GM12878 (cell line): ENCODE measurements around the gene FBLN7. TPM values are rescaled to one million over a fixed set of nuclear protein-coding genes. Genes with fewer than 3 reads are reported as not detected.

ENCODE experiments used
- ATAC-seq: fragments of 200-7000 bp; cut with Tn5 transposase; 3 replicates; pipeline ENCODE4 v1.9.1; 2020; ENCODE audit warnings: mild to moderate bottlenecking, moderate library complexity
- BruUV-seq: library from RNA; stranded (reverse); fragments of 400-500 nt; replicated peaks from 2 replicates; lab custom pipeline; 2021; lab: Mats Ljungman, UMichigan
- CTCF ChIA-PET: fragments of 300-600 bp; sonication (Branson Sonifier 250); formaldehyde crosslinking; extraction: SDS; loops from one replicate; lab custom pipeline; 2021; ENCODE audit warnings: inconsistent platforms; lab: Yijun Ruan, JAX
- POLR2A ChIA-PET: fragments of 350-600 bp; formaldehyde crosslinking; extraction: SDS; loops from one replicate; lab custom pipeline; 2021; ENCODE audit warnings: inconsistent platforms; lab: Charles Lee
- RAD21 ChIA-PET: fragments of 300-600 bp; sonication (Branson Sonifier 250); formaldehyde crosslinking; loops from one replicate; lab custom pipeline; 2023; ENCODE audit warnings: antibody characterized with exemption; ENCODE audit not compliant: unreplicated experiment; lab: Charles Lee
- SMC1A ChIA-PET: fragments of 300-600 bp; sonication (Branson Sonifier 250); formaldehyde crosslinking; loops from one replicate; lab custom pipeline; 2023; ENCODE audit not compliant: unreplicated experiment, uncharacterized antibody; lab: Charles Lee
- DNase-seq: peaks from one replicate; pipeline ENCODE4 v3.0.0-alpha.2; 2011; ENCODE audit warnings: low read depth, low spot score
- FAIRE-seq: peaks from 3 replicates; lab custom pipeline; 2011; peaks lifted over from hg19 to GRCh38; lab: Jason Lieb, UNC
- H2AFZ ChIP-seq: 2 replicates; pipeline ENCODE4 v1.6.0; 2011; ENCODE audit warnings: low read depth, low read length, control low read depth; ENCODE audit not compliant: control insufficient read depth
- H3K27ac ChIP-seq: 2 replicates; pipeline ENCODE4 v1.5.1; 2011; ENCODE audit warnings: control low read depth; ENCODE audit not compliant: control insufficient read depth, insufficient read depth
- H3K27me3 ChIP-seq, 2 experiments: replicated peaks in 1 of 2; 2 replicates each; pipeline versions ENCODE4 v1.6.0 to v1.6.1; 2011; ENCODE audit warnings: low read length in 1 of 2; ENCODE audit not compliant: control insufficient read depth in 2 of 2, insufficient read depth in 2 of 2
- H3K36me3 ChIP-seq, 2 experiments: 2 replicates each; pipeline ENCODE4 v1.5.1; 2011; ENCODE audit warnings: low read length in 1 of 2; ENCODE audit not compliant: control insufficient read depth in 2 of 2, insufficient read depth in 2 of 2
- H3K4me1 ChIP-seq: 2 replicates; pipeline ENCODE4 v1.6.1; 2011; ENCODE audit warnings: mild to moderate bottlenecking, low read length, moderate library complexity, mixed read lengths; ENCODE audit not compliant: control insufficient read depth, insufficient read depth
- H3K4me2 ChIP-seq: 2 replicates; pipeline ENCODE4 v1.6.0; 2011; ENCODE audit warnings: control low read depth; ENCODE audit not compliant: control insufficient read depth, insufficient read depth
- H3K4me3 ChIP-seq: fragments of 200-600 bp; sonication (generic); 2 replicates; pipeline ENCODE4 v1.5.1; 2016
- H3K79me2 ChIP-seq: 2 replicates; pipeline ENCODE4 v1.6.0; 2011; ENCODE audit warnings: low read length; ENCODE audit not compliant: control insufficient read depth, insufficient read depth
- H3K9ac ChIP-seq: 2 replicates; pipeline ENCODE4 v1.8.0; 2011; ENCODE audit warnings: low read length, control low read depth, mixed read lengths; ENCODE audit not compliant: control insufficient read depth, insufficient read depth
- H3K9me3 ChIP-seq: replicated peaks from 3 replicates; pipeline ENCODE4 v1.5.1; 2011; ENCODE audit warnings: mild to moderate bottlenecking, low read length; ENCODE audit not compliant: control insufficient read depth, insufficient read depth
- H4K20me1 ChIP-seq: 2 replicates; pipeline ENCODE4 v1.6.0; 2011; ENCODE audit not compliant: control insufficient read depth, insufficient read depth
- GATAD2B ChIP-seq: fragments of 450-650 bp; conservative IDR thresholded peaks from 2 replicates; pipeline ENCODE4 v1.6.1; 2017; ENCODE audit warnings: low read depth, mild to moderate bottlenecking, moderate library complexity
- JUND ChIP-seq: IDR thresholded peaks from 2 replicates; pipeline ENCODE4 v1.6.1; 2012; ENCODE audit warnings: low read depth, mild to moderate bottlenecking, low read length, improper control_type of control experiment, moderate library complexity
- KAT2A ChIP-seq: conservative IDR thresholded peaks from 2 replicates; pipeline ENCODE4 v1.6.1; 2011; ENCODE audit warnings: low read depth, low read length; ENCODE audit not compliant: control insufficient read depth
- MYC ChIP-seq: IDR thresholded peaks from 2 replicates; pipeline ENCODE4 v1.6.1; 2011; ENCODE audit warnings: mild to moderate bottlenecking, low read length, moderate library complexity, inconsistent platforms; ENCODE audit not compliant: insufficient read depth, insufficient replicate concordance, insufficient read length, severe bottlenecking
- PAX8 ChIP-seq: fragments of 450-650 bp; IDR thresholded peaks from 2 replicates; pipeline ENCODE4 v1.6.1; 2017; ENCODE audit warnings: mild to moderate bottlenecking, moderate library complexity
- RUNX3 ChIP-seq: IDR thresholded peaks from 2 replicates; pipeline ENCODE4 v1.6.1; 2012; ENCODE audit warnings: low read length, inconsistent platforms
- SIN3A ChIP-seq: IDR thresholded peaks from 2 replicates; pipeline ENCODE4 v1.6.1; 2012; ENCODE audit warnings: low read depth, low read length, improper control_type of control experiment
- TCF7 ChIP-seq: IDR thresholded peaks from 2 replicates; pipeline ENCODE4 v1.6.1; 2014; ENCODE audit warnings: antibody characterized with exemption, borderline replicate concordance
- ZNF384 ChIP-seq: IDR thresholded peaks from 2 replicates; pipeline ENCODE4 v1.6.1; 2012; ENCODE audit warnings: low read depth, mild to moderate bottlenecking, low read length, improper control_type of control experiment, borderline replicate concordance
- WGBS: methylation state at CpG from one replicate; pipeline ENCODE4 v1.1.6; 2016; ENCODE audit warnings: low lambda C conversion rate; ENCODE audit not compliant: insufficient replicate concordance, insufficient coverage; ENCODE audit errors: missing lambda C conversion rate; 5-methylcytosine and 5-hydroxymethylcytosine counted together
- in situ Hi-C: fragments of 300-500 bp; cut with MboI; formaldehyde crosslinking; loops from 9 replicates; pipeline ENCODE4 v1.14.3; 2018; ENCODE audit warnings: mixed read lengths
- intact Hi-C: fragments of 100-400 bp; cut with micrococcal nuclease; formaldehyde crosslinking; loops from one replicate; pipeline ENCODE4 v1.14.2; 2022; ENCODE audit not compliant: unreplicated experiment
- polyA plus RNA-seq, 11 experiments: library from polyadenylated mRNA; depleted of rRNA in 4 of 11; unstranded in 6 of 11; stranded (reverse) in 5 of 11; fragments of >200 nt; fragmentation: Nextera tagmentation in 4 of 11; fragmentation: Illumina TruSeq in 1 of 11; extraction: Ambion mirVana in 4 of 11; extraction: Trizol in 1 of 11; gene quantifications; 1 replicate in 1 of 11; 2 replicates in 10 of 11; pipeline versions ENCODE4 v1.2.1 to v1.2.3, GENCODE V29; 2011 to 2016; ENCODE audit warnings: inconsistent platforms in 2 of 11, missing spikeins in 2 of 11, low read depth in 1 of 11
- total RNA-seq, 4 experiments: library from RNA; depleted of rRNA in 3 of 4; stranded (reverse); fragments of >200 nt in 3 of 4; fragmentation: Illumina TruSeq in 1 of 4; extraction: Trizol in 1 of 4; gene quantifications; 2 replicates each; pipeline versions ENCODE4 v1.2.1 to v1.2.3, GENCODE V29; 2013 to 2021
- TF ChIP-seq, protein P1 (sequence below): fragments of 450-650 bp; conservative IDR thresholded peaks from 2 replicates; pipeline ENCODE4 v1.6.1; 2017; ENCODE audit warnings: mild to moderate bottlenecking, moderate library complexity

FBLN7 gene
- total and polyA plus RNA-seq, 10 of the 15 experiments (the other 5 are each of a cell fraction or from before 2014, with no cell fraction given): 0.01 to 0.10 (median 0.01) TPM; not detected in 7

DNA sequence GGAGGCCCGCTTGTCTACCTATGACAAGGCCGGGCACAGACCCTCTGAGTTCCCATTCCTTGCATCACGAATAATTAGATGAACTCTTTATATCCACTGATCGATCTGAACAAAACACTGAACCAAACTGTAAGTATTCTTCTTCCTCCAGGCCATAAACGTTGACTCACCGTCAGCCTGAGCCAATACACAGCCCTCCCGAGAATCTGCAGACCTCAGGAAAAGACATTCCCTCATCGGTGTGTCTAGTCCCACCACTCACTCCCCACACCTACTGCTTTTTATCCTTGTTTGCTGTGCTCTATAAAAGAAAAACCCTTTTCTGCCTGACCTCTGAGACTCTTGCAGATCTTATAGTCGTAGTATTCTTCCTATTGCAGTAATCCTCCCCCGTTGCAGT lies 42.1 kb upstream of the FBLN7 start:
- intact Hi-C loops (no loop called here), in situ Hi-C loops (no loop called here)
- ATAC-seq (no peak), DNase-seq (no peak), FAIRE-seq (no peak)
- ChIA-PET CTCF (no interaction called here), RAD21 (no interaction called here), SMC1A (no interaction called here)
- Histone ChIP-seq H3K4me2 (no peak overlapping the region), H3K36me3 (peaks cover 2 to 27% of the 10 kb centered on the region in 2 experiments), H3K9me3 (no peaks in the 10 kb centered on the region), H3K4me3 (no peak overlapping the region), H3K79me2 (no peaks in the 10 kb centered on the region), H3K9ac (no peak overlapping the region), H2AFZ (no peak overlapping the region), H3K27ac (no peak overlapping the region), H3K4me1 (no peaks in the 10 kb centered on the region), H4K20me1 (no peaks in the 10 kb centered on the region)
- BruUV-seq: no TSS peak
- 91% methylated on average over 10 of the region's 10 CpGs for WGBS
- TF ChIP-seq KAT2A: no peak
- no peak for TF ChIP-seq MYC
- TF ChIP-seq JUND: no peak
- TF ChIP-seq TCF7: no peak
- TF ChIP-seq, protein P1, sequence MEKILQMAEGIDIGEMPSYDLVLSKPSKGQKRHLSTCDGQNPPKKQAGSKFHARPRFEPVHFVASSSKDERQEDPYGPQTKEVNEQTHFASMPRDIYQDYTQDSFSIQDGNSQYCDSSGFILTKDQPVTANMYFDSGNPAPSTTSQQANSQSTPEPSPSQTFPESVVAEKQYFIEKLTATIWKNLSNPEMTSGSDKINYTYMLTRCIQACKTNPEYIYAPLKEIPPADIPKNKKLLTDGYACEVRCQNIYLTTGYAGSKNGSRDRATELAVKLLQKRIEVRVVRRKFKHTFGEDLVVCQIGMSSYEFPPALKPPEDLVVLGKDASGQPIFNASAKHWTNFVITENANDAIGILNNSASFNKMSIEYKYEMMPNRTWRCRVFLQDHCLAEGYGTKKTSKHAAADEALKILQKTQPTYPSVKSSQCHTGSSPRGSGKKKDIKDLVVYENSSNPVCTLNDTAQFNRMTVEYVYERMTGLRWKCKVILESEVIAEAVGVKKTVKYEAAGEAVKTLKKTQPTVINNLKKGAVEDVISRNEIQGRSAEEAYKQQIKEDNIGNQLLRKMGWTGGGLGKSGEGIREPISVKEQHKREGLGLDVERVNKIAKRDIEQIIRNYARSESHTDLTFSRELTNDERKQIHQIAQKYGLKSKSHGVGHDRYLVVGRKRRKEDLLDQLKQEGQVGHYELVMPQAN: no peak
- TF ChIP-seq SIN3A: no peak
- TF ChIP-seq PAX8: no peak
- TF ChIP-seq GATAD2B: no peak
- no peak for TF ChIP-seq RUNX3
- no peak for TF ChIP-seq ZNF384
- TF ChIP-seq, all 136 proteins: peak for 0
- POLR2A ChIA-PET: interaction anchor here (0.6 kb wide), 1 partner anchor 407 kb away, joined by 5 read pairs; no protein-coding TSS in a partner anchor
- no peaks in the 10 kb centered on the region for H3K27me3 ChIP-seq
